Left hindlimb (tissue), 1 donor: ENCODE measurements around the gene TGFBR2.

Experiments
- DNase-seq: peaks from one replicate; pipeline ENCODE4 v3.0.0-alpha.2; 2018

Gene TGFBR2

GRCh38 chr3:30604093-30604492 is 2.3 kb upstream of the TGFBR2 start:
- DNase-seq, result no peak

- DNase-seq, result no peak
Observed at GRCh38 chr3:30604558-30604957, 1.8 kb upstream of the TGFBR2 start.

- no peak for DNase-seq
Observed at GRCh38 chr3:30605005-30605404, 1.4 kb upstream of the TGFBR2 start.

GRCh38 chr3:30605706-30606300 is 598 bp upstream of the TGFBR2 start:
- DNase-seq, result no peak

GRCh38 chr3:30607032-30607833 is 832 bp downstream of the TGFBR2 start:
- peak; percentile 82 for DNase-seq

GRCh38 chr3:30608598-30608947 is 2.2 kb downstream of the TGFBR2 start:
- no peak for DNase-seq

- no peak for DNase-seq
Observed at GRCh38 chr3:30609930-30610701, 3.7 kb downstream of the TGFBR2 start.

GRCh38 chr3:30610702-30611368 is 4.4 kb downstream of the TGFBR2 start:
- DNase-seq, result no peak

- DNase-seq, result no peak
Observed at GRCh38 chr3:30611613-30612436, 5.4 kb downstream of the TGFBR2 start.

GRCh38 chr3:30612437-30613132 is 6.2 kb downstream of the TGFBR2 start:
- no peak for DNase-seq

- no peak for DNase-seq
Observed at GRCh38 chr3:30613133-30613825, 6.9 kb downstream of the TGFBR2 start.

- no peak for DNase-seq
Observed at GRCh38 chr3:30614373-30614772, 8.0 kb downstream of the TGFBR2 start.

- no peak for DNase-seq
Observed at GRCh38 chr3:30614943-30615342, 8.5 kb downstream of the TGFBR2 start.

GRCh38 chr3:30615615-30616346 is 9.4 kb downstream of the TGFBR2 start:
- DNase-seq, result no peak

GRCh38 chr3:30616347-30617027 is 10.1 kb downstream of the TGFBR2 start:
- DNase-seq, result no peak

GRCh38 chr3:30617069-30617468 is 10.7 kb downstream of the TGFBR2 start:
- no peak for DNase-seq

- DNase-seq, result no peak
Observed at GRCh38 chr3:30617653-30618052, 11.3 kb downstream of the TGFBR2 start.

GRCh38 chr3:30618526-30618925 is 12.1 kb downstream of the TGFBR2 start:
- no peak for DNase-seq

GRCh38 chr3:30619318-30619717 is 12.9 kb downstream of the TGFBR2 start:
- no peak for DNase-seq
